GM21360 (cell line): ENCODE measurements around the gene TBX19.

ENCODE experiments used
- ATAC-seq: cut with Tn5 transposase; IDR thresholded peaks from one replicate; pipeline ENCODE4 v1.9.1; 2021; ENCODE audit warnings: mild to moderate bottlenecking, moderate library complexity; ENCODE audit not compliant: unreplicated experiment

TBX19 gene

GRCh38 chr1:168319691-168320090 lies 39.0 kb downstream of the TBX19 start:
- no peak for ATAC-seq

GRCh38 chr1:168320149-168320548 lies 39.5 kb downstream of the TBX19 start:
- no peak for ATAC-seq

- ATAC-seq, result no peak
Measured at GRCh38 chr1:168320800-168321450, 40.2 kb downstream of the TBX19 start.

GRCh38 chr1:168321945-168322344 lies 41.3 kb downstream of the TBX19 start:
- ATAC-seq, result no peak

- no peak for ATAC-seq
Measured at GRCh38 chr1:168324745-168325425, 44.2 kb downstream of the TBX19 start.

GRCh38 chr1:168328731-168329364 lies 48.2 kb downstream of the TBX19 start:
- ATAC-seq, result no peak

GRCh38 chr1:168330285-168330684 lies 49.6 kb downstream of the TBX19 start:
- no peak for ATAC-seq

GRCh38 chr1:168331569-168331968 lies 50.9 kb downstream of the TBX19 start:
- ATAC-seq, result no peak

DNA sequence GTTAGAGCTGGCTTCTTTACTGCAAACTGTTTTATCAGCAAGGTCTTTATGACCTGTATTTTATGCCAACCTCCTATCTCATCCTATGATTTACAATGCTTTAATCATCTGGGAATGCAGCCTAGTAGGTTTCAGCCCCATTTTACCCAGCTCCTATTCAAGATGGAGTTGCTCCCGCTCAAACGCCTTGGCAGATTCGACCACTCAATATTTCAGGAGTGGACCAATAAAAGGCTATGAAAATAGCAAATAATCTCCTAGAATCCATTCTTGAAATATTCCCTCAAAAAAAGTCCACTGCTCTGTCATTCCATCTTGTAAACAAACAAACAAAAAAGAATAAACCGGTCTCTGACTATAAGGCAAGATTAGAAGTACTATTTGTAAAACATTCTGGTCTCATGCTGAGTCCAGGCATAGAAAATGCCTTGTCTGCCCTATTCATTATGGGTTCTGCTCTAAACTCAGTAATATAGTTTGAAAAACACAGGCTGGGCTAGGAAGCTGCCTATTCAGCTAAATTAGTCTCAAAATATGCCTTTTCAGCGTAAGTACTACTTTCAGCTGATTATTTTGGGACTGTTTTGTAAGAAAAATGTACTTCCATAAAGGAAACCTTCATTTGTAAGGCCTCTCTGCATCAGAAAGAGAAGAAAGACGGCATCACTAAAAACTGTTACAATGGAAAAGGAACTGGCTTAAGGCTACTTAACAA lies 53.0 kb downstream of the TBX19 start:
- no peak for ATAC-seq

DNA sequence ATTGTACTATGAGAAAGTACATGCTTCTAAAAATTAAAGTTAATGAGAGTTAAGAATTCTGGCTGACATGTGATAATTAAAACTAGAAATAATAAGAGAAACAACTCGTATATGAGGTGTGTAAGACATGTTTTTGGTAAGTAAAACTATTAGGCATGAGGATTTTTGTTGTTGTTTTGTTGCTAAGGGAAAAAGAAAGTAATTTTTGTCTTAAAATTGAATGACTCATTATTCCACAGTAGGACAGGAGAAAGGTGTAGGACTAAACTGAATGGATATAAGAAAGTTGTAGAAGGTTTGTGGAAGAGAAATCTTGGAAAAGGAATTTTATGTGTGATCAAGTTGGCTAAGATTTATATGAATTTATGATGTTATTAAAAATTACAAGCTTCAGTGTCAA lies 54.8 kb downstream of the TBX19 start:
- ATAC-seq, result no peak

GRCh38 chr1:168338589-168339503 lies 58.2 kb downstream of the TBX19 start:
- no peak for ATAC-seq

DNA sequence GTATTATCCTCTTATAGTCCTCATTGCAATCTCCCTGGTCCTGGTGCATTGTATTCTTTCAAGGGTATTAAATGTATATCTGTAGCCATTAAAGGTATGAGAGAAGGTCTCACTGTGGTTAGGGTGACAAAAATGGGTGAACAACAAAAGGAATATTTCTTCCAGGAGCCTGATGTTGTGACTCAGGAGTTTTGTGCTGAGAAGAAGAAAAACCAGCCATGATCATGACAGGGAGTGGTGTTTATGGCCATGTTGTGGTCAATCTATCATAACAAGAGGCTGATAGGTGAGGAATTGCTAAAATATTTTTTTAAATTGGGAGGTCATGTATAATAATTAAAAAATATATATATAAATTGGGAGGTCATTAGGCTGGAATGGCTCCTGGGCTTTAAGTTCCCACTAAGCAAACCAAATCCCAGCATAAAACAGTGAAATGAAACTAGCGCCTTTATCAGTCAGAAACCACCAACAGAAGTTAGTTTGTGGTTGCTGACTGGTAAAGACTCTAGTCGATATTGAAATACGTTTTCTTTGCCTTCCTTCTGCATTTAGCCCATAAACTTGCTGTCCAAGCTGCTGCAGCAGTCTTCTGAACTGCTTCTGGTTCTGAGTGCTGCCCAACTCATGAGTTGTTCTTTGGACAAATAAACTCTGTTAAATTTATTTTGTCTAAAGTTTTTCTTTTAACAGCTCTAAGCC lies 60.3 kb downstream of the TBX19 start:
- ATAC-seq, result no peak

DNA sequence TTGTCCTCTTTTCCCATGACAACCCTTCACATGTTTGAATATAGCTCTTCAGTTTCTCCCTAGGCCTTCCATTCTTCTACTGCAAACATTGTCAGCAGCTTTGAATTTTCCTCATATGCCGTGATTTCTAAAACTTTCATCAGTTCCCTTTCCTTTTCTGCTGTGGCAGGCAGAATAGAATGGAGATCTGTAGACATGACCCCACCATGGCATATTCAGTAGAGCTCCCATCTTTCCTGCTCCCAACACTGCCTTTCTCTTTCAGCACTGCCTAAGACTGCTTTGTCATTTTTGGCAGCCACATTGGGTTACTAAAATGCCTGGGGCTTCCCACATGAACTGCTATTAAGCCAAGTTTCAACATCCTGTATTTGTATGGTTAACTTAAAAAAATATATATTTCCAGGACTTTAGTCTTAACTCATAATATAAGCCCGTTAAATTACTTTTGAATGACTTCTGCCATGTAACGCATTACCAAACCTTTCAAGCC lies 60.9 kb downstream of the TBX19 start:
- ATAC-seq, result no peak

GRCh38 chr1:168342572-168343280 lies 62.0 kb downstream of the TBX19 start:
- peak; percentile 89 for ATAC-seq

DNA sequence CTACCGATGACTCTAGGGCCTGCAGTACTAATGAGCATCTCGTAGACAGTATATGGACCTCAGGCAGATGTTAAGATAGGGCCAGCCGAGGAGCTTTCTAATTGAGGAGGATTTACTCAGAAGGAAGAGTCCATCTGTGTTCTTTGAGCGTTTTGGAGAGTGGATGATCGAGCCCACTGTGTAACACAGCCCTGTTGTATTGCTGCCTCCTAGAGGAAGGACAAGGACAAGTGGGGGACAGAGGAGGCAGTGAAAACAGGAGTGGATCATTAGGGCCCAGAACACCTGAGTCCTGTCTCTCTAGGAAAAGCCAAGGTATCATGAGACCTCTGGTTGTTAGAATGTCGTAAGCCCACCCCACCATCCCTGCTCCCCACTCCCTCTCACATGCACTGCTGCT lies 62.9 kb downstream of the TBX19 start:
- ATAC-seq, result no peak

DNA sequence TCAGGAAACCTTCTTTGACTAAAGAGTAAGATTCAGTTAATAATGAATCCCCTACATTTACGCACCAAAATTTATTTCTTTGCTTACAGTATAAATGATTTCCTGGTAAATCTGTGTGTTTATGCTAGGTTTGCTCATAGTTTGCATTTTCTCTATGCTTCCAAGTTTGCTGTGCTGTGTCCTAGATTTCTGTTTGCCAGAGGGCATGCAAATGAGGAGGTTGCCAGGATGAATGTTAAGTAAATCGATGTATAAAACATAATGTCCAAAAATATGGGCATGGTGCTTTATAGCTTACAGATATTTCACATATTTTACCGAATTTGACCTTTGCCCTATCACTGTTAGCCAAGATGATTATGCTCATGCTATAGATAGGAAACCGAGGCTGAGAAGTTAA lies 63.8 kb downstream of the TBX19 start:
- no peak for ATAC-seq

- no peak for ATAC-seq
Measured at GRCh38 chr1:168345939-168346338, 65.3 kb downstream of the TBX19 start.

DNA sequence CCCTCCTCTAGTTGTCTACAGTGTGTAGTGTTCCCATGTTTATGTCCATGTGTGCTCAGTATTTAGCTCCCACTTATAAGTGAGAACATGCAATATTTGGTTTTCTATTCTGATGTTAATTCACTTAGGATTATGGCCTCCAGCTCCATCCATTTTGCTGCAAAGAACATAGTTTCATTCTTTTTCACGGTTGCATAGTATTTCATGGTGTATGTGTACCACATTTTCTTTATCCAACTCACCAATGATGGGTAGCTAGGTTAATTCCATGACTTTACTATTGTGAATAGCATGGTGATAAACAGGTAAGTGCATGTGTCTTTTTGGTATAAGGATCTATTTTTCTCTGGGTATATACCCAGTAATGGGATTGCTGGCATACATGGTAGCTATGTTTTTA lies 67.0 kb downstream of the TBX19 start:
- ATAC-seq, result no peak

GRCh38 chr1:168348146-168348709 lies 67.6 kb downstream of the TBX19 start:
- ATAC-seq, result no peak
